DMS153 treated with DMSO at 0.1 percent for 48 hours (cell line): Measurements from ENCODE around the gene TRRAP.
"Not testable (repeated sequence)": the region's sequence is repeated elsewhere in the genome, so short reads cannot be mapped to it uniquely, and the experiment has no call there.

Experiments
- DNase-seq: peaks from one replicate; lab custom pipeline; 2025; ENCODE audit not compliant: unreplicated experiment; lab: John Stamatoyannopoulos, UW

Gene TRRAP

DNA sequence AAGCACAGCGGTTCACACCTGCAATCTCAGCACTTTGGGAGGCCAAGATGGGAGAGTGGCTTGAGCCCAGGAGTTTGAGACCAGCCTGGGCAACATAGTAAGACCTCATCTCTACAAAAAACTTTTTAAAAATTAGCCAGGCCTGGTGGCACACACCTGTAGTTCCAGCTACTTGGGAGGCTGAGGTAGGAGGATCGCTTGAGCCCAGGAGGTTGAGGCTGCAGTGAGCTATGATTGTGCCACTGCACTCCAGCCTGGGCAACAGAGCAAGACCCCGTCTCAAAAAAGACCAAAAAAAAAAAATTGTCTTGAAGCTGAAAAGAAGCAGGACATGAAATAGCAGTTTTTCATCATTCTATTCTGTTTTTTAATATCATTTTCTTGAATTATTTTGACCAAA, 166.5 kb downstream of the TRRAP start:
- DNase-seq, result not testable (repeated sequence)

GRCh38 chr7:99046262-99046661, 167.9 kb downstream of the TRRAP start:
- DNase-seq, result not testable (repeated sequence)

DNA sequence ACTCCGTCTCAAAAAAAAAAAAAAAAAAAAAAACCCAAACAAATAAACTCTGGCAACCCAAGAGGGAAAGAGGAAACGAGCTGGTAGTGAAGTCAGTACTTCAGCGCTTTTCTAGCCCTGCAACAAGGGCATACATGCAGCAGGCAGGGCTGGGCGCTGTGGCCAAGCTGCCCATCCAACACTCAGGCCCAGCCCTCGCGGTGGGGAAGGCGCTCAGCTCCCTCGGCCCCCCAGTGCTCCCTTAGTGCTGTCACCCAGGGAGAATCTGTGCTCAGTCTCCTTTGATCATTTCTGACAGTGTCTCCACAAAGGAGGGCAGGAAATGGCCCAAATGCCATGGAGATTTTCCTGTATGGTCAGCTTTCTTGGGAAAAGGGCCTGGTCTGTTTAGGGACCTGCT, 168.4 kb downstream of the TRRAP start:
- DNase-seq, result no peak

GRCh38 chr7:99047526-99048077, 169.3 kb downstream of the TRRAP start:
- DNase-seq, result no peak

GRCh38 chr7:99050971-99051370, 172.6 kb downstream of the TRRAP start:
- no peak for DNase-seq

DNA sequence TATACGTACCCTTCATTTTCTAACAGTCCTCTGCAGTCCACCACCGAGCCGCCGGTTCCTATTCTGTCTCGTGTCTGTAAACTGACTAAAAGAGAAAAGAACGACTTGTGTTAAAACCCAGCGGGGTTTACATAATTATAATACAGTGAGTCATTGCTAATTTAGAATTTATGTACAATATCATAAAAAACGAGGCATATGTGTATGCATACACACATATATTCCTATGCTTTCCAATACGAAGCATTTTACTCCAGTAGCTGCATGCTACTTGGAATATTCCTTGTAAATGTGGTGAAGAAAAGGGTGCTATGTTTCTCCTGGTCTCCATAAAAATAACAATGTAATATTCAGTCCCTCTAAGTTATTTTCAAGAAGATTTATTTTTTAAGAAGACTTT, 176.4 kb downstream of the TRRAP start:
- no peak for DNase-seq

DNA sequence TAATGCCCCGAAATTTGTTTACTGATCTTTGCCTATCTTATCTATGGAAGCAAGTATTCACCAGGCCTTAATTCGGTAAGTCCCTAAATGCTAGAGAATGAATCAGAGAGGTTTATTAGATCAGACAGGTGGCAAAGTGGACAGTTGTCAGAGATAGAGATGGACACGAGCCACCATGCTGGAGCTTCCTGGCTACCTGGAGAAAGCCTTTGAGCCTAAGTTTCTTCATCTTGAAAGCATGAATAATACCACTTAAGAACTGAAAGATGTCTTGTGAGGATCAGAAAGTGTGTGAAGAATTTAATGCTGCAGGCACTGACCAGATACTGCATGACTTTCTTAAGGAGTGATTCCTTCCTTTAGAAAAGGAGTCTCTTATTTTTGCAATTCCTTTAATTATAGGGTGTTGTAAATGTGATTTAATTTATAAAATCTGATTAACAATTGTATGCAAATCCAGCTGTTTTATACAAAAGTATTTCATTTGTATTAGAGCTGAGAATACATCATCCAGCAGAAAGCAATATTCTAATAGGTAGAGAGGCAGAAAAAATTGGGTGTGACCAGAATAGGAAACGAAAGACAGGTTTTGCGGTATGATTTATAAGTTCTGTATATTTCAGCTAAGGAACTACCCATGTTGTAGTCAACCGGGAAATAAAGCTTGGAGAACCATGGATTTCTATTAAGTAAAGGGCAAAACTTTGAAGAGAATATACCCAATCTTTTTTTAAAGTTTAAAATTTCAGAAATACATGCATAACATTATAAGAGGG, 182.9 kb downstream of the TRRAP start:
- DNase-seq, result no peak
